PC-3 (cell line): ENCODE measurements around the gene FGD5.

Source experiments
- CTCF ChIP-seq: fragments of 300-600 bp; sonication (generic); conservative IDR thresholded peaks from 2 replicates; pipeline ENCODE4 v1.5.1; 2017; ENCODE audit warnings: antibody characterized with exemption, low read depth, mild to moderate bottlenecking, low read length
- EZH2 ChIP-seq: fragments of 300-600 bp; sonication (generic); IDR thresholded peaks from one replicate; pipeline ENCODE4 v1.6.1; 2017; ENCODE audit warnings: antibody characterized with exemption, mild to moderate bottlenecking, low read length; ENCODE audit not compliant: unreplicated experiment

- TF ChIP-seq CTCF = no peak
- no peak for TF ChIP-seq EZH2
These were observed 81.3 kb downstream of the FGD5 start for GRCh38 chr3:14899993-14900618.
